Parathyroid adenoma (tissue), 2 donors: Measurements from ENCODE around the gene ADPRH.
"Not testable (repeated sequence)": the region's sequence is repeated elsewhere in the genome, so short reads cannot be mapped to it uniquely, and the experiment has no call there.

ENCODE experiments used
- H2AFZ ChIP-seq: fragments of 300-600 bp; sonication (generic); one replicate; pipeline ENCODE4 v1.7.0; 2017; ENCODE audit warnings: antibody characterized with exemption, mild to moderate bottlenecking
- H3K27ac ChIP-seq: fragments of 300-600 bp; sonication (generic); one replicate; pipeline ENCODE4 v1.7.0; 2017
- H3K27me3 ChIP-seq: fragments of 300-600 bp; sonication (generic); one replicate; pipeline ENCODE4 v1.7.0; 2017; ENCODE audit warnings: low read length; ENCODE audit not compliant: control insufficient read depth, insufficient read depth
- H3K36me3 ChIP-seq: fragments of 300-600 bp; sonication (generic); one replicate; pipeline ENCODE4 v1.7.0; 2017; ENCODE audit warnings: low read length; ENCODE audit not compliant: control insufficient read depth, insufficient read depth
- H3K4me1 ChIP-seq: fragments of 300-600 bp; sonication (generic); one replicate; pipeline ENCODE4 v1.7.0; 2017; ENCODE audit warnings: control low read depth
- H3K4me2 ChIP-seq: fragments of 300-600 bp; sonication (generic); one replicate; pipeline ENCODE4 v1.7.0; 2017; ENCODE audit warnings: low read length
- H3K4me3 ChIP-seq: fragments of 300-600 bp; sonication (generic); one replicate; pipeline ENCODE4 v1.7.0; 2017; ENCODE audit warnings: low read depth, low read length
- H3K79me2 ChIP-seq: fragments of 300-600 bp; sonication (generic); one replicate; pipeline ENCODE4 v1.7.0; 2017; ENCODE audit warnings: control low read depth
- H3K9ac ChIP-seq: fragments of 300-600 bp; sonication (generic); one replicate; pipeline ENCODE4 v1.7.0; 2017; ENCODE audit warnings: mild to moderate bottlenecking
- H3K9me3 ChIP-seq: fragments of 300-600 bp; sonication (generic); one replicate; pipeline ENCODE4 v1.7.0; 2017; ENCODE audit warnings: low read length; ENCODE audit not compliant: control insufficient read depth
- TF ChIP-seq, protein P1 (sequence below): fragments of 300-600 bp; sonication (generic); IDR thresholded peaks from one replicate; pipeline ENCODE4 v1.7.0; 2017; ENCODE audit warnings: antibody characterized with exemption, mild to moderate bottlenecking
- donor health status: primary hyperparathyroidism.

The ADPRH gene

DNA sequence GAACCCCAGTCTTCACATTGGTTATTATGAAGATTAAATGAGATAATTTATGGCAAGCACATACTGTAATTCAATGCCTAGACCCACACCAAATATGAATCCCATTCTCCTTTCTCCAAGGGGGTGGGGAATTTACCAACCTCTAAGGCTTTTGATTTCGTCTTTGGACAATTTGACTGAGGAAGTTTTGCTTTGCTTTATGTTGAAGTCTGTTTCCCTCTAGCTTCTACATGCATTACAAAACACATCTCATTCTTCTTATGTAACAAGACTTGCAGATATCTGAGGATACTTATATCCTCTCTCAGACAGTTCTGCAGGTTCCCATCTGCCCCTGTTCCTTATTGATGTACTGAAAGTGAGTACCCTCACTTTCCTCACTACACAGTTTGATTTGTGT lies 32.1 kb upstream of the ADPRH start:
- Histone ChIP-seq H3K4me3 (no peak overlapping the region), H3K27me3 (no peaks in the 10 kb centered on the region), H3K9ac (no peak overlapping the region), H3K9me3 (no peaks in the 10 kb centered on the region), H3K27ac (no peak overlapping the region), H3K79me2 (no peaks in the 10 kb centered on the region), H3K4me2 (no peak overlapping the region), H3K4me1 (no peaks in the 10 kb centered on the region), H3K36me3 (no peaks in the 10 kb centered on the region), H2AFZ (no peak overlapping the region)
- TF ChIP-seq, protein P1, sequence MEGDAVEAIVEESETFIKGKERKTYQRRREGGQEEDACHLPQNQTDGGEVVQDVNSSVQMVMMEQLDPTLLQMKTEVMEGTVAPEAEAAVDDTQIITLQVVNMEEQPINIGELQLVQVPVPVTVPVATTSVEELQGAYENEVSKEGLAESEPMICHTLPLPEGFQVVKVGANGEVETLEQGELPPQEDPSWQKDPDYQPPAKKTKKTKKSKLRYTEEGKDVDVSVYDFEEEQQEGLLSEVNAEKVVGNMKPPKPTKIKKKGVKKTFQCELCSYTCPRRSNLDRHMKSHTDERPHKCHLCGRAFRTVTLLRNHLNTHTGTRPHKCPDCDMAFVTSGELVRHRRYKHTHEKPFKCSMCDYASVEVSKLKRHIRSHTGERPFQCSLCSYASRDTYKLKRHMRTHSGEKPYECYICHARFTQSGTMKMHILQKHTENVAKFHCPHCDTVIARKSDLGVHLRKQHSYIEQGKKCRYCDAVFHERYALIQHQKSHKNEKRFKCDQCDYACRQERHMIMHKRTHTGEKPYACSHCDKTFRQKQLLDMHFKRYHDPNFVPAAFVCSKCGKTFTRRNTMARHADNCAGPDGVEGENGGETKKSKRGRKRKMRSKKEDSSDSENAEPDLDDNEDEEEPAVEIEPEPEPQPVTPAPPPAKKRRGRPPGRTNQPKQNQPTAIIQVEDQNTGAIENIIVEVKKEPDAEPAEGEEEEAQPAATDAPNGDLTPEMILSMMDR, result no peak

DNA sequence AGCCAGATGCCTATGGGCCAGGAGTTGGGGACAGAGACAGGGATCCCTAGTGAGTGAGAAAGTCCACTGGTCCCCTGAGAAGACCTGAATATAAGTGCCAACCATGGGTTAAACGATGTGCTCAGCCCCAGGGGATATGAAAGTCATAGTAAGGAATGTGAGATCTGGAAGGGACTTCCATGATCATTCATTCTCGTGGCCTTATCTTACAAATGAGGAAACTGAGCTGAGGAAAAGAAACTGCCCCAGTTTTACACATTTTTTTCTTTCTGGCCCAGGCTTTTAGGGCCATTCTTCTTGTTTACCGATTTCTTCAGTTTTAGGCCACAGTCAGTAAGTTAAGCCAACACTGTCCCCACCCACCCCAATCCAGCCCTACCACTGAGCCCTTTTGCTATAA lies 31.0 kb upstream of the ADPRH start:
- H3K79me2 ChIP-seq, result no peaks in the 10 kb centered on the region

DNA sequence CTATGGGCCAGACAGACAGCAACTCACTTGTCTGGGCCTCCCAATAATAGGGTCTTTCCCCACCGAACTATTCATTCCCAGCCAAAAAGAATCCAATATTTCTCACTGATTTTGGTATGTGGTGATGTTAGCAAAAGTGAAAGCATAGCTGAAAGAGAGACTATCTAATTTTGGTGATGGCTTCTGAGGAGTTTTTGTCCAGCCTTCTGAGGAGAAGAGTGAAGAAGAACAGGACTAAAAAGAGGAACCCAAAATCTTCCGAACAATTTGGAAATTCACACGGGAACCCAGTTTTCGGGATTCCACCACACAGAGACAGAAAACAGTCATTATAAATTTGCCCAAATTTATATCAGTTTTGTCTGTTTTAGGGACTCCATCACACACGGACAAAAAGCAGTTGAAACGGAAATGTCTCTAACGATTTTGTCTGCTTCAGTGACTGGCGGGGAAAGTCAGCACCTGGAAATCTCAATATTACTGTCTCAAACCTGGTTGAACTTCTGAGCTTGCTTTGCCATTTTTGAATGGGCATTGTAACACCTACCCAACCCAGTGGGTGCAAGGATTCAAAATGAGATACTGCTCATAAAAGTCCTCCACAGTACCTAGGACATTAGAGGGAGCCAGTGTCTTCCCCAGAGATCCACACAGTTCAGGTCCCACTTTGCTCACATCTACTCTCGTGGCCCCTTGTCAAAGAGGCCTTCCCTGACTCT lies 28.9 kb upstream of the ADPRH start:
- no peaks in the 10 kb centered on the region for H3K36me3 ChIP-seq
- H3K79me2 ChIP-seq, result no peaks in the 10 kb centered on the region
- no peak overlapping the region for H3K4me2 ChIP-seq
- H3K9ac ChIP-seq, result no peak overlapping the region
- H3K27me3 ChIP-seq, result no peaks in the 10 kb centered on the region
- H3K9me3 ChIP-seq, result no peaks in the 10 kb centered on the region
- H2AFZ ChIP-seq, result no peak overlapping the region
- no peak overlapping the region for H3K27ac ChIP-seq
- no peak overlapping the region for H3K4me3 ChIP-seq
- no peaks in the 10 kb centered on the region for H3K4me1 ChIP-seq
- TF ChIP-seq, protein P1, result no peak

More for the DNA sequence above, 31.0 kb upstream of the ADPRH start:
- Histone ChIP-seq H3K9ac (no peak overlapping the region), H3K27ac (no peak overlapping the region), H3K36me3 (no peaks in the 10 kb centered on the region), H3K9me3 (no peaks in the 10 kb centered on the region), H3K27me3 (no peaks in the 10 kb centered on the region), H3K4me1 (no peaks in the 10 kb centered on the region), H3K4me2 (no peak overlapping the region), H2AFZ (no peak overlapping the region), H3K4me3 (no peak overlapping the region)
- TF ChIP-seq, protein P1, result no peak

DNA sequence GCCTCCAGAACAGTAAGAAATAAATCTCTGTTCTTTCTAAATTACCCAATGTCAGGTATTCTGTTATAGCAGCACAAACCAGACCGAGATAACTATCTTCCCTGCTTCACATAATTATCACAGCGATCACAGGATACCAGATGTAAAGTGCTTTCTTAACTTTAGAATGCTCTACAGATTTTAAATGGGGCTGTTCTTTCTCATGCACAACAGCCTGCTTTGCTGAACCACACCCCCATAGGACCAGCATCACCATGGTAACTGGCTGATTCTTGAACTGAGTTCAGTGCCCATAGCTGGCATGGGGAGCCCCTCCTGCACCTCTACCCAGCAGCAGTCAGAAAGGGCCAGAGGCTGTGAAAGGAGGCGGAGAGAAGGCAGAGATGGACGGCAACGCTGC lies 27.7 kb upstream of the ADPRH start:
- no peaks in the 10 kb centered on the region for H3K79me2 ChIP-seq
- no peak overlapping the region for H3K27ac ChIP-seq
- H3K9ac ChIP-seq, result no peak overlapping the region
- H3K27me3 ChIP-seq, result no peaks in the 10 kb centered on the region
- TF ChIP-seq, protein P1, result no peak
- no peak overlapping the region for H3K4me2 ChIP-seq
- H3K36me3 ChIP-seq, result no peaks in the 10 kb centered on the region
- H3K4me3 ChIP-seq, result no peak overlapping the region
- no peaks in the 10 kb centered on the region for H3K4me1 ChIP-seq
- no peak overlapping the region for H2AFZ ChIP-seq
- H3K9me3 ChIP-seq, result no peaks in the 10 kb centered on the region

DNA sequence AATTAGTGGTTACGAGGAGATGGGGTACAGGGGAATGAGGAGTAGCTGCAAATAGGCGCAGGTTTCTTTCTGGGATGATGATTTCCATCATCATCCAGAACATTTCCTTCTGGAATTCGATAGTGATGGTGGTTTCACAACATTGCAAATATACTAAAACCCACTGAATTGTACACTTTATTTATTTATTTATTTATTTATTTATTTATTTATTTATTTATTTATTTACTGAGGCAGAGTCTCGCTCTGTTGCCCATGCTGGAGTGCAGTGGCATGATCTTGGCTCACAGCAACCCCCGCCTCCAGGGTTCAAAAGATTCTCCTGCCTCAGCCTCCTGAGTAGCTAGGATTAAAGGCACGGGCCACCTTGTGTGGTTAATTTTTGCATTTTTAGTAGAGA lies 26.4 kb upstream of the ADPRH start:
- H3K79me2 ChIP-seq, H2AFZ ChIP-seq, H3K27me3 ChIP-seq, H3K4me1 ChIP-seq, H3K9me3 ChIP-seq, H3K4me2 ChIP-seq, H3K27ac ChIP-seq, H3K9ac ChIP-seq, H3K4me3 ChIP-seq, H3K36me3 ChIP-seq: not testable (repeated sequence)
